Vagina (tissue), 2 donors: Measurements from ENCODE around the gene CCDC102B.

Source experiments
- CTCF ChIP-seq, 3 experiments: fragments of 450-650 bp in 2 of 3; fragments of 200-600 bp in 1 of 3; sonication (generic) in 1 of 3; IDR thresholded peaks; one replicate each; pipeline ENCODE4 v1.5.1; 2017 to 2019; ENCODE audit warnings: antibody characterized with exemption in 3 of 3, mild to moderate bottlenecking in 2 of 3, moderate library complexity in 2 of 3
- POLR2A ChIP-seq, 2 donors: fragments of 450-650 bp; IDR thresholded peaks; one replicate each; pipeline ENCODE4 v1.6.1; 2017; ENCODE audit warnings: antibody characterized with exemption in 2 of 2, mild to moderate bottlenecking in 2 of 2, moderate library complexity in 2 of 2

DNA sequence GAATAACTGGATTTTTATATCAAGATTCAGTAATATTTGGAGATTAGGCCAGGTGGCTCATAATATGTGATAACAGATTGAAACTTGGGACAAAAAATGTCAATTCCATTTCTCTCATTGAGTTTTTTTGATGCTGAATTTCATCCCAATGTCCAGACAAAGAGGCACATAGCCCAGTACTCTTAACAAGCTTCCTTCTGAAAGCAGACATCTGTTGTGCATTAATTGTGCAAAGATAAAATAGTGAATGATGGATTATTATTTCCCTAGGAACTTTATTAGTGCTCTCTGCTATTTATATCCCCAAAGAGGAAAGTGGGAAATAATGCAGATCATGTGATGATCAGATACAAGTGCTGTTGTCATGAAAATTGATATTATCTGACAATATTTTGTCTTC, 234.1 kb downstream of the CCDC102B start:
- TF ChIP-seq CTCF (IDR thresholded peaks at IDR 0.05) = no peak
- no peak for TF ChIP-seq POLR2A (IDR thresholded peaks at IDR 0.05)
